ENCODE measurements around the gene SLC25A41. TPM values are rescaled to one million over a fixed set of nuclear protein-coding genes. Genes with fewer than 3 reads are reported as not detected.

The SLC25A41 gene
- total and polyA plus RNA-seq, 2 of the 13 experiments (the other 11 are each of a cell fraction or from before 2014, with no cell fraction given) = 0.33 to 0.95 TPM

GRCh38 chr19:6464070-6464873, 30.7 kb upstream of the SLC25A41 start, which contains the start of gene CRB3 (continued):
- TF ChIP-seq AGO1 (IDR thresholded peaks at IDR 0.05; ENCODE audit: low read depth, low read length, poor library complexity, severe bottlenecking) = no peak
- TF ChIP-seq BCL6 (CRISPR knock-in tag; IDR thresholded peaks at IDR 0.05) = peak; percentile 9; the same call in 1 of the 2 replicates
- TF ChIP-seq NFIB (CRISPR knock-in tag; IDR thresholded peaks at IDR 0.05; ENCODE audit: borderline replicate concordance) = no peak
- no peak for TF ChIP-seq KDM1A (CRISPR knock-in tag; IDR thresholded peaks at IDR 0.05)
- TF ChIP-seq CBX1 (IDR thresholded peaks at IDR 0.05; ENCODE audit: low read depth) = peak; percentile 60
- TF ChIP-seq HOXA7 (CRISPR knock-in tag; IDR thresholded peaks at IDR 0.05) = no peak
- TF ChIP-seq ZUFSP (CRISPR knock-in tag; IDR thresholded peaks at IDR 0.05; ENCODE audit: borderline replicate concordance) = no peak
- TF ChIP-seq ZNF782 (CRISPR knock-in tag; IDR thresholded peaks at IDR 0.05; ENCODE audit: borderline replicate concordance) = no peak
- TF ChIP-seq ZNF839 (CRISPR knock-in tag; IDR thresholded peaks at IDR 0.05; ENCODE audit: borderline replicate concordance) = no peak
- no peak for TF ChIP-seq ZC3H13 (CRISPR knock-in tag; IDR thresholded peaks at IDR 0.05)
- no peak for TF ChIP-seq EEA1 (CRISPR knock-in tag; IDR thresholded peaks at IDR 0.05; ENCODE audit: borderline replicate concordance)
- no peak for TF ChIP-seq ZNF549 (CRISPR knock-in tag; IDR thresholded peaks at IDR 0.05)
- no peak for TF ChIP-seq TOE1 (CRISPR knock-in tag; IDR thresholded peaks at IDR 0.05)
- TF ChIP-seq, protein P1, sequence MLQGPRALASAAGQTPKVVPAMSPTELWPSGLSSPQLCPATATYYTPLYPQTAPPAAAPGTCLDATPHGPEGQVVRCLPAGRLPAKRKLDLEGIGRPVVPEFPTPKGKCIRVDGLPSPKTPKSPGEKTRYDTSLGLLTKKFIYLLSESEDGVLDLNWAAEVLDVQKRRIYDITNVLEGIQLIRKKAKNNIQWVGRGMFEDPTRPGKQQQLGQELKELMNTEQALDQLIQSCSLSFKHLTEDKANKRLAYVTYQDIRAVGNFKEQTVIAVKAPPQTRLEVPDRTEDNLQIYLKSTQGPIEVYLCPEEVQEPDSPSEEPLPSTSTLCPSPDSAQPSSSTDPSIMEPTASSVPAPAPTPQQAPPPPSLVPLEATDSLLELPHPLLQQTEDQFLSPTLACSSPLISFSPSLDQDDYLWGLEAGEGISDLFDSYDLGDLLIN (CRISPR knock-in tag; IDR thresholded peaks at IDR 0.05; ENCODE audit: borderline replicate concordance) = no peak
- TF ChIP-seq GTF2F1 (IDR thresholded peaks at IDR 0.05; ENCODE audit: low read length) = no peak
- TF ChIP-seq ZNF616 (CRISPR knock-in tag; IDR thresholded peaks at IDR 0.05; ENCODE audit: low read depth) = no peak
- TF ChIP-seq CREBL2 (CRISPR knock-in tag; IDR thresholded peaks at IDR 0.05; ENCODE audit: borderline replicate concordance) = no peak
- no peak for TF ChIP-seq ATM (IDR thresholded peaks at IDR 0.05; ENCODE audit: borderline replicate concordance)
- no peak for TF ChIP-seq PAX8 (CRISPR knock-in tag; IDR thresholded peaks at IDR 0.05; ENCODE audit: borderline replicate concordance)
- no peak for TF ChIP-seq SRSF4 (IDR thresholded peaks at IDR 0.05; ENCODE audit: low read depth, low read length, poor library complexity, severe bottlenecking)
- TF ChIP-seq CHD2 (IDR thresholded peaks at IDR 0.05; ENCODE audit: low read depth, low read length) = no peak
- TF ChIP-seq EHMT2 (IDR thresholded peaks at IDR 0.05; ENCODE audit: borderline replicate concordance, low read depth, low read length) = no peak
- TF ChIP-seq RARA (CRISPR knock-in tag; IDR thresholded peaks at IDR 0.05) = peak; percentile 4; the same call in 1 of the 2 replicates
- no peak for TF ChIP-seq ZBTB3 (CRISPR knock-in tag; IDR thresholded peaks at IDR 0.05; ENCODE audit: borderline replicate concordance, low read depth)
- TF ChIP-seq ZNF333 (CRISPR knock-in tag; IDR thresholded peaks at IDR 0.05; ENCODE audit: borderline replicate concordance) = 0 out of 2 replicates have a peak, but pooled peaks have one; percentile 18
- TF ChIP-seq, protein P2, sequence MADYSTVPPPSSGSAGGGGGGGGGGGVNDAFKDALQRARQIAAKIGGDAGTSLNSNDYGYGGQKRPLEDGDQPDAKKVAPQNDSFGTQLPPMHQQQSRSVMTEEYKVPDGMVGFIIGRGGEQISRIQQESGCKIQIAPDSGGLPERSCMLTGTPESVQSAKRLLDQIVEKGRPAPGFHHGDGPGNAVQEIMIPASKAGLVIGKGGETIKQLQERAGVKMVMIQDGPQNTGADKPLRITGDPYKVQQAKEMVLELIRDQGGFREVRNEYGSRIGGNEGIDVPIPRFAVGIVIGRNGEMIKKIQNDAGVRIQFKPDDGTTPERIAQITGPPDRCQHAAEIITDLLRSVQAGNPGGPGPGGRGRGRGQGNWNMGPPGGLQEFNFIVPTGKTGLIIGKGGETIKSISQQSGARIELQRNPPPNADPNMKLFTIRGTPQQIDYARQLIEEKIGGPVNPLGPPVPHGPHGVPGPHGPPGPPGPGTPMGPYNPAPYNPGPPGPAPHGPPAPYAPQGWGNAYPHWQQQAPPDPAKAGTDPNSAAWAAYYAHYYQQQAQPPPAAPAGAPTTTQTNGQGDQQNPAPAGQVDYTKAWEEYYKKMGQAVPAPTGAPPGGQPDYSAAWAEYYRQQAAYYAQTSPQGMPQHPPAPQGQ (CRISPR knock-in tag; IDR thresholded peaks at IDR 0.05; ENCODE audit: borderline replicate concordance) = no peak

Data from HepG2 (cell line).